NCI-H1930 (cell line): ENCODE data around the gene TEX9.
"Not testable (repeated sequence)": the region's sequence is repeated elsewhere in the genome, so short reads cannot be mapped to it uniquely, and the experiment has no call there.

Experiments used
- DNase-seq, 2 experiments: peaks; one replicate each; lab custom pipeline; 2025; lab: John Stamatoyannopoulos, UW

The TEX9 gene

GRCh38 chr15:56366211-56366610 is 985 bp downstream of the TEX9 start:
- DNase-seq = no peak

- no peak for DNase-seq
Measured at GRCh38 chr15:56367156-56367555, 1.9 kb downstream of the TEX9 start.

- no peak for DNase-seq
Measured at GRCh38 chr15:56369234-56369633, 4.0 kb downstream of the TEX9 start.

GRCh38 chr15:56371495-56372147 is 6.4 kb downstream of the TEX9 start:
- DNase-seq = no peak

- DNase-seq = not testable (repeated sequence)
Measured at GRCh38 chr15:56374693-56375092, 9.5 kb downstream of the TEX9 start.

GRCh38 chr15:56377822-56378221 is 12.6 kb downstream of the TEX9 start:
- DNase-seq = not testable (repeated sequence)

GRCh38 chr15:56383010-56383409 is 17.8 kb downstream of the TEX9 start:
- DNase-seq = no peak

GRCh38 chr15:56385908-56386307 is 20.7 kb downstream of the TEX9 start:
- no peak for DNase-seq

GRCh38 chr15:56390739-56391267 is 25.6 kb downstream of the TEX9 start:
- DNase-seq = no peak

- no peak for DNase-seq
Measured at GRCh38 chr15:56393277-56393676, 28.1 kb downstream of the TEX9 start.

- DNase-seq = no peak
Measured at GRCh38 chr15:56394909-56395308, 29.7 kb downstream of the TEX9 start.

- DNase-seq = not testable (repeated sequence)
Measured at GRCh38 chr15:56397325-56397724, 32.1 kb downstream of the TEX9 start.

GRCh38 chr15:56399209-56399608 is 34.0 kb downstream of the TEX9 start:
- not testable (repeated sequence) for DNase-seq

GRCh38 chr15:56410721-56411120 is 45.5 kb downstream of the TEX9 start:
- no peak for DNase-seq

GRCh38 chr15:56411122-56411749 is 46.0 kb downstream of the TEX9 start:
- DNase-seq = no peak

- not testable (repeated sequence) for DNase-seq
Measured at GRCh38 chr15:56413114-56413733, 48.0 kb downstream of the TEX9 start.

GRCh38 chr15:56425276-56425675 is 60.0 kb downstream of the TEX9 start:
- DNase-seq = no peak

- no peak for DNase-seq
Measured at GRCh38 chr15:56425976-56426375, 60.8 kb downstream of the TEX9 start.

- peak in 1 of 2 experiments; percentile 7 for DNase-seq
Measured at GRCh38 chr15:56428821-56429458, 63.7 kb downstream of the TEX9 start.

- DNase-seq = no peak
Measured at GRCh38 chr15:56432304-56432703, 67.1 kb downstream of the TEX9 start.

- no peak for DNase-seq
Measured at GRCh38 chr15:56440214-56440770, 75.1 kb downstream of the TEX9 start.

- DNase-seq = no peak
Measured at GRCh38 chr15:56442354-56442753, 77.1 kb downstream of the TEX9 start.
